H9 (cell line): ENCODE results near the gene CHMP4B. TPM values are rescaled to one million over a fixed set of nuclear protein-coding genes. Genes with fewer than 3 reads are reported as not detected.

Experiments used
- DNase-seq: peaks from one replicate; pipeline ENCODE4 v3.0.0-alpha.2; 2017
- H2AFZ ChIP-seq: one replicate; pipeline ENCODE4 v1.6.1; 2013; ENCODE audit warnings: mild to moderate bottlenecking, low read length, control low read depth, moderate library complexity
- H2AK5ac ChIP-seq: 2 replicates; pipeline ENCODE4 v1.6.1; 2013; ENCODE audit warnings: low read length, control low read depth, mixed read lengths; ENCODE audit not compliant: insufficient read length
- H2BK120ac ChIP-seq: one replicate; pipeline ENCODE4 v1.6.1; 2013; ENCODE audit warnings: low read depth, mild to moderate bottlenecking, low read length, control low read depth, inconsistent platforms; ENCODE audit not compliant: poor library complexity, severe bottlenecking
- H2BK12ac ChIP-seq: 2 replicates; pipeline ENCODE4 v1.6.1; 2013; ENCODE audit warnings: low read length, control low read depth, mixed read lengths, low read depth; ENCODE audit not compliant: insufficient read length
- H2BK15ac ChIP-seq: 2 replicates; pipeline ENCODE4 v1.6.1; 2013; ENCODE audit warnings: low read depth, low read length, control low read depth
- H2BK20ac ChIP-seq: one replicate; pipeline ENCODE4 v1.6.1; 2013; ENCODE audit warnings: low read depth, mild to moderate bottlenecking, low read length, control low read depth, inconsistent platforms; ENCODE audit not compliant: poor library complexity, severe bottlenecking
- H2BK5ac ChIP-seq: 2 replicates; pipeline ENCODE4 v1.6.1; 2013; ENCODE audit warnings: low read length, control low read depth, mixed read lengths; ENCODE audit not compliant: insufficient read length
- H3K14ac ChIP-seq: 2 replicates; pipeline ENCODE4 v1.6.1; 2013; ENCODE audit warnings: low read length, control low read depth; ENCODE audit not compliant: insufficient read depth
- H3K18ac ChIP-seq: 2 replicates; pipeline ENCODE4 v1.6.1; 2013; ENCODE audit warnings: low read depth, mild to moderate bottlenecking, mixed read lengths, low read length, control low read depth; ENCODE audit not compliant: insufficient read length
- H3K23ac ChIP-seq: 2 replicates; pipeline ENCODE4 v1.6.1; 2013; ENCODE audit warnings: low read length, control low read depth, mixed read lengths, low read depth; ENCODE audit not compliant: insufficient read length
- H3K23me2 ChIP-seq: 2 replicates; pipeline ENCODE4 v1.6.1; 2013; ENCODE audit warnings: low read depth, mild to moderate bottlenecking, mixed read lengths, low read length, control low read depth; ENCODE audit not compliant: insufficient read length, poor library complexity, severe bottlenecking
- H3K27ac ChIP-seq: 2 replicates; pipeline ENCODE4 v1.5.1; 2013; ENCODE audit warnings: low read length, control low read depth, mixed read lengths, low read depth; ENCODE audit not compliant: insufficient read length
- H3K27me3 ChIP-seq: 2 replicates; pipeline ENCODE4 v1.6.1; 2013; ENCODE audit warnings: low read length, control low read depth, inconsistent platforms; ENCODE audit not compliant: insufficient read depth
- H3K4ac ChIP-seq: 2 replicates; pipeline ENCODE4 v1.6.1; 2013; ENCODE audit warnings: low read depth, mild to moderate bottlenecking, control low read depth, inconsistent platforms, low read length, moderate library complexity
- H3K4me1 ChIP-seq: 2 replicates; pipeline ENCODE4 v1.6.1; 2013; ENCODE audit warnings: low read length, control low read depth, inconsistent platforms; ENCODE audit not compliant: insufficient read depth
- H3K4me2 ChIP-seq: 2 replicates; pipeline ENCODE4 v1.6.1; 2013; ENCODE audit warnings: low read length, control low read depth, mixed read lengths; ENCODE audit not compliant: insufficient read length, insufficient read depth
- H3K56ac ChIP-seq: 2 replicates; pipeline ENCODE4 v1.6.1; 2013; ENCODE audit warnings: low read depth, mild to moderate bottlenecking, mixed read lengths, low read length, control low read depth; ENCODE audit not compliant: insufficient read length
- H3K79me1 ChIP-seq: 2 replicates; pipeline ENCODE4 v1.6.1; 2013; ENCODE audit warnings: low read depth, mild to moderate bottlenecking, moderate library complexity, low read length, control low read depth, inconsistent platforms; ENCODE audit not compliant: insufficient read depth, poor library complexity, severe bottlenecking
- H3K79me2 ChIP-seq: 2 replicates; pipeline ENCODE4 v1.6.1; 2013; ENCODE audit warnings: low read length, control low read depth, inconsistent platforms; ENCODE audit not compliant: insufficient read depth
- H3K9ac ChIP-seq: 2 replicates; pipeline ENCODE4 v1.6.1; 2013; ENCODE audit warnings: low read length, control low read depth, mixed read lengths; ENCODE audit not compliant: insufficient read length; ENCODE audit errors: extremely low read depth
- H3K9me3 ChIP-seq: one replicate; pipeline ENCODE4 v1.6.1; 2013; ENCODE audit warnings: low read depth, low read length, inconsistent platforms; ENCODE audit not compliant: control insufficient read depth
- H3T11ph ChIP-seq: one replicate; pipeline ENCODE4 v1.6.1; 2013; ENCODE audit warnings: mild to moderate bottlenecking, low read length, control low read depth, inconsistent platforms
- H4K20me1 ChIP-seq: one replicate; pipeline ENCODE4 v1.6.1; 2013; ENCODE audit not compliant: control insufficient read depth, insufficient read length, insufficient read depth
- H4K5ac ChIP-seq: 2 replicates; pipeline ENCODE4 v1.6.1; 2013; ENCODE audit warnings: low read depth, mild to moderate bottlenecking, mixed read lengths, low read length, control low read depth; ENCODE audit not compliant: insufficient read length
- H4K8ac ChIP-seq: replicated peaks from 2 replicates; pipeline ENCODE4 v1.6.1; 2013; ENCODE audit warnings: low read length, control low read depth, mixed read lengths, low read depth; ENCODE audit not compliant: insufficient read length
- H4K91ac ChIP-seq: 2 replicates; pipeline ENCODE4 v1.6.1; 2013; ENCODE audit warnings: low read depth, mild to moderate bottlenecking, moderate library complexity, mixed read lengths, low read length, control low read depth; ENCODE audit not compliant: insufficient read length
- H3K27ac Mint-ChIP-seq, 3 experiments: 2 replicates in 2 of 3; 3 replicates in 1 of 3; pipeline ENCODE4 v1.8.0; 2020 to 2021; ENCODE audit warnings: mixed read lengths in 3 of 3, mild to moderate bottlenecking in 1 of 3, moderate library complexity in 1 of 3
- H3K27me3 Mint-ChIP-seq: 2 replicates; pipeline ENCODE4 v1.8.0; 2021; ENCODE audit warnings: low read depth, mild to moderate bottlenecking, moderate library complexity, mixed read lengths
- H3K36me3 Mint-ChIP-seq, 3 experiments: 2 replicates in 2 of 3; 3 replicates in 1 of 3; pipeline ENCODE4 v1.8.0; 2020 to 2021; ENCODE audit warnings: low read depth in 3 of 3, mixed read lengths in 3 of 3; ENCODE audit not compliant: insufficient read depth in 1 of 3
- H3K4me1 Mint-ChIP-seq, 2 experiments: 2 replicates each; pipeline ENCODE4 v1.8.0; 2020; ENCODE audit warnings: mixed read lengths in 2 of 2
- H3K4me3 Mint-ChIP-seq, 2 experiments: 2 replicates in 1 of 2; 3 replicates in 1 of 2; pipeline ENCODE4 v1.8.0; 2020 to 2021; ENCODE audit warnings: mild to moderate bottlenecking in 2 of 2, mixed read lengths in 2 of 2, moderate library complexity in 1 of 2
- H3K9me3 Mint-ChIP-seq, 2 experiments: 2 replicates in 1 of 2; 3 replicates in 1 of 2; pipeline ENCODE4 v1.8.0; 2020; ENCODE audit warnings: mild to moderate bottlenecking in 2 of 2, mixed read lengths in 2 of 2, moderate library complexity in 1 of 2
- total RNA-seq: library from RNA; stranded (reverse); gene quantifications from 2 replicates; pipeline ENCODE4 v1.2.1, GENCODE V29; 2021
- TF ChIP-seq, protein P1 (sequence below): fragments of 200-600 bp; sonication (generic); conservative IDR thresholded peaks from 3 replicates; pipeline ENCODE4 v1.8.0; 2021; ENCODE audit warnings: antibody characterized with exemption, mild to moderate bottlenecking

The CHMP4B gene
- total RNA-seq, 1 experiment from 2014 or later: 94.9 TPM

DNA sequence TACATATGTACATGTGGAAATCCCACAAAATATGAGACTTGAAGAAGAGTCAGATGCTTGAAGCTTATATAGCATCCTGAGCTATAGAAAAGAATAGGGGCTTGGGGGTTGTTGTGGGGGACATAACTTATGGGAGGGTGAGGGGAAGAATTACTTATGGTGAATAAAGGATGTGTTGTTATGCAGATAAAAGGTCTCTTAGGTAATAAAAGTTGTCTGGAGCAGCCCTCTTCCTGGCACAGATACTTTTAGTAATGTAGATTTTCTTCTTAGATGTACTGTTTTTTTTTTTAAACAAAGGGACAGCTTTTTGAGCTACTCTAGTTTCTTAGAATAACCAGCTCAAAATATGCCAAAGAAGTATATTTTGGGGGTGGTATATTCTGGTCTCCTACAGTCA, 35.9 kb downstream of the CHMP4B start:
- H3K4me1 Mint-ChIP-seq: peaks cover 44 to 45% of the 10 kb centered on the region in 2 experiments

More for the DNA sequence above, 35.9 kb downstream of the CHMP4B start:
- Histone ChIP-seq H3K4me1 (peaks cover 17% of the 10 kb centered on the region; the same call in 1 of the 2 replicates), H3K9me3 (no peaks in the 10 kb centered on the region), H2BK12ac (no peak overlapping the region), H3K23me2 (no peaks in the 10 kb centered on the region), H3K18ac (no peak overlapping the region), H4K20me1 (peaks cover 2% of the 10 kb centered on the region), H4K8ac (no peak overlapping the region), H3K14ac (no peak overlapping the region), H3K4ac (no peak overlapping the region), H4K91ac (no peak overlapping the region), H3K9ac (no peak overlapping the region), H3K27ac (no peak overlapping the region), H3K27me3 (no peaks in the 10 kb centered on the region), H4K5ac (no peak overlapping the region), H3K23ac (no peak overlapping the region), H2BK120ac (no peak overlapping the region), H2BK20ac (no peak overlapping the region), H3K56ac (no peak overlapping the region), H2BK5ac (no peak overlapping the region), H2AK5ac (no peak overlapping the region), H3K79me1 (no peaks in the 10 kb centered on the region), H2AFZ (no peak overlapping the region), H3K79me2 (no peaks in the 10 kb centered on the region; the same call in 1 of the 2 replicates), H3T11ph (no peak overlapping the region), H2BK15ac (no peak overlapping the region), H3K4me2 (no peak overlapping the region)
- Mint-ChIP-seq H3K36me3 (peaks cover 9 to 32% (median 19%) of the 10 kb centered on the region in 3 experiments; a peak in 5 of 7 replicates), H3K27me3 (no peaks in the 10 kb centered on the region), H3K9me3 (no peaks in the 10 kb centered on the region), H3K4me3 (no peak overlapping the region), H3K27ac (0 out of 7 replicates have a peak overlapping the region, but pooled peaks of 1 of the 3 experiments have one; percentile 4)
- TF ChIP-seq, protein P1, sequence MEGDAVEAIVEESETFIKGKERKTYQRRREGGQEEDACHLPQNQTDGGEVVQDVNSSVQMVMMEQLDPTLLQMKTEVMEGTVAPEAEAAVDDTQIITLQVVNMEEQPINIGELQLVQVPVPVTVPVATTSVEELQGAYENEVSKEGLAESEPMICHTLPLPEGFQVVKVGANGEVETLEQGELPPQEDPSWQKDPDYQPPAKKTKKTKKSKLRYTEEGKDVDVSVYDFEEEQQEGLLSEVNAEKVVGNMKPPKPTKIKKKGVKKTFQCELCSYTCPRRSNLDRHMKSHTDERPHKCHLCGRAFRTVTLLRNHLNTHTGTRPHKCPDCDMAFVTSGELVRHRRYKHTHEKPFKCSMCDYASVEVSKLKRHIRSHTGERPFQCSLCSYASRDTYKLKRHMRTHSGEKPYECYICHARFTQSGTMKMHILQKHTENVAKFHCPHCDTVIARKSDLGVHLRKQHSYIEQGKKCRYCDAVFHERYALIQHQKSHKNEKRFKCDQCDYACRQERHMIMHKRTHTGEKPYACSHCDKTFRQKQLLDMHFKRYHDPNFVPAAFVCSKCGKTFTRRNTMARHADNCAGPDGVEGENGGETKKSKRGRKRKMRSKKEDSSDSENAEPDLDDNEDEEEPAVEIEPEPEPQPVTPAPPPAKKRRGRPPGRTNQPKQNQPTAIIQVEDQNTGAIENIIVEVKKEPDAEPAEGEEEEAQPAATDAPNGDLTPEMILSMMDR: no peak
- no peak for DNase-seq
